OCI-LY7 (cell line): ENCODE results near the gene LRP1B.

Experiments used
- EZH2phosphoT487 ChIP-seq: fragments of 200-600 bp; sonication (generic); IDR thresholded peaks from 2 replicates; pipeline ENCODE4 v1.6.1; 2018; ENCODE audit warnings: low read depth, borderline replicate concordance, mild to moderate bottlenecking, mixed run types, antibody characterized with exemption, low read length, moderate library complexity, mixed read lengths
- TF ChIP-seq, protein P1 (sequence below): fragments of 200-600 bp; sonication (generic); conservative IDR thresholded peaks from 2 replicates; pipeline ENCODE4 v1.5.1; 2014; ENCODE audit warnings: mild to moderate bottlenecking, antibody characterized with exemption, low read length, moderate library complexity, mixed read lengths

DNA sequence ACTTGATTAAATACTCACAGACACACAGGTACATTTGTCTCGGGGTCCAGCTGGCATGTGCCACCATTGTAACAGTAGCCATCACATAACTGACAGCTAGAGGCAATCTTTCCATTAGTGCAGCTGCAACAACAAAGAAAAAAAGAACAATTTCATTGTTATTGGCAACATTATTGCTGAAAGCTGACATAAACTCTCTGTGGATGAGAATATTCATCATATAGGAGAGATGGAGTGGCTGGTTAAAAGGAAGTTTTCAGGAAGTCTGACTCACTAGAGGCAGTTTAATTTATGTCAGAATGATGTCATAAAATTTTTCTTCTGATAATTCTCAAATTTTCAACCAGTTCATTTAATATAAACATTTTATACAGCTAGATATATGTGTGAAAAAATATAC, 1860.6 kb downstream of the LRP1B start:
- TF ChIP-seq, protein P1, sequence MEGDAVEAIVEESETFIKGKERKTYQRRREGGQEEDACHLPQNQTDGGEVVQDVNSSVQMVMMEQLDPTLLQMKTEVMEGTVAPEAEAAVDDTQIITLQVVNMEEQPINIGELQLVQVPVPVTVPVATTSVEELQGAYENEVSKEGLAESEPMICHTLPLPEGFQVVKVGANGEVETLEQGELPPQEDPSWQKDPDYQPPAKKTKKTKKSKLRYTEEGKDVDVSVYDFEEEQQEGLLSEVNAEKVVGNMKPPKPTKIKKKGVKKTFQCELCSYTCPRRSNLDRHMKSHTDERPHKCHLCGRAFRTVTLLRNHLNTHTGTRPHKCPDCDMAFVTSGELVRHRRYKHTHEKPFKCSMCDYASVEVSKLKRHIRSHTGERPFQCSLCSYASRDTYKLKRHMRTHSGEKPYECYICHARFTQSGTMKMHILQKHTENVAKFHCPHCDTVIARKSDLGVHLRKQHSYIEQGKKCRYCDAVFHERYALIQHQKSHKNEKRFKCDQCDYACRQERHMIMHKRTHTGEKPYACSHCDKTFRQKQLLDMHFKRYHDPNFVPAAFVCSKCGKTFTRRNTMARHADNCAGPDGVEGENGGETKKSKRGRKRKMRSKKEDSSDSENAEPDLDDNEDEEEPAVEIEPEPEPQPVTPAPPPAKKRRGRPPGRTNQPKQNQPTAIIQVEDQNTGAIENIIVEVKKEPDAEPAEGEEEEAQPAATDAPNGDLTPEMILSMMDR, result no peak
- no peak for TF ChIP-seq EZH2phosphoT487
